OCI-M1 (cell line): Measurements from ENCODE around the gene PRKCE.
"Not testable (repeated sequence)": the region's sequence is repeated elsewhere in the genome, so short reads cannot be mapped to it uniquely, and the experiment has no call there.

ENCODE experiments used
- DNase-seq: peaks from one replicate; lab custom pipeline; 2025; lab: John Stamatoyannopoulos, UW

The PRKCE gene

GRCh38 chr2:45909677-45910191 is 258.3 kb downstream of the PRKCE start:
- DNase-seq: no peak

DNA sequence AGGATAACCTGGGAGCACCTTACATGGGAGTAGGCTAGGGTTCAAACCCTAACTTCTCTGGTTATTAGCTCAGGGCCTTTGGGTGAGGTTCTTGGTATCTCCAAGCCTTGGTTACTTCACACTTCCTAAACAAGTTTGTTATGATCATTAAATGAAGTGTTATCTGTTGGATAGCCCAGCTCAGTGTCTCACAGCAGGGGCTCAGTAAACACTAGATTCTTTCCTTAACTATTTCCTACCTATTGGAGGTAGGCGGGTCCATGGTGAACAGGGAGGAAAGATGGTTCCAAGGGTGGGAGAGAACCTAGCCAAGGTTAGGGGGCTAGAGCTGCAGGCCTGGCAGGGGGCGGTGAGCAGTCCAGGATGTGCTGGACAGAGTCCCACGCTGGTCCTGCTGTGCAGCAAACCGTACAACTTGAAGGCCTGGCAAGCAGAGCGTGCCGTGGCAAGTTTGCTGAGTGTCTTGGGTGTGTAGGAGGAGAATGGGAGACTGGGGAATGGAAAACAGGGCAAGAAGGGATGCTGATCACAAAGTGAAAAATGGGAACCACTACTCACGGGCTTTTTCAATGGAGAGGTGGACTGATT is 259.1 kb downstream of the PRKCE start:
- DNase-seq: no peak

- DNase-seq: no peak
Observed at GRCh38 chr2:45911538-45911937, 260.1 kb downstream of the PRKCE start.

- no peak for DNase-seq
Observed at GRCh38 chr2:45912109-45912508, 260.6 kb downstream of the PRKCE start.

DNA sequence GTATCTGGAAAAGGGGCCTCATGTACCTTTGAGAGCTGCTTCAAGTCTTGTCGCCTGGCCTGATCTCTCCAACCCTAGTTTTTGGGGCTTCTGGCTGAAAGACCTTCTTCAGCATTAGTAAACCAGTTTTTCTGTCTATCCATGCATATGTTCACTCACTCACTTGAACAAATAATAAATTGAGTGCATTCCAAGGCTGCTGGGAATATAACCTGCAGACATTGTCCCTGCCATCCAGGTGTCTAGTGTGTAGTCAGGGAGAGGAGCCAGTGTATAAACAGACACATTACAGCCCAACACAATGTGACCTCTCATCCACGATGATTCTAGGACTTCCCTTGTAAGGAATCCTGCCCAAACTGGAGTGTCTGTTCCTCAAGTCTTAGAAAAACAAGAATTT is 262.1 kb downstream of the PRKCE start:
- no peak for DNase-seq

DNA sequence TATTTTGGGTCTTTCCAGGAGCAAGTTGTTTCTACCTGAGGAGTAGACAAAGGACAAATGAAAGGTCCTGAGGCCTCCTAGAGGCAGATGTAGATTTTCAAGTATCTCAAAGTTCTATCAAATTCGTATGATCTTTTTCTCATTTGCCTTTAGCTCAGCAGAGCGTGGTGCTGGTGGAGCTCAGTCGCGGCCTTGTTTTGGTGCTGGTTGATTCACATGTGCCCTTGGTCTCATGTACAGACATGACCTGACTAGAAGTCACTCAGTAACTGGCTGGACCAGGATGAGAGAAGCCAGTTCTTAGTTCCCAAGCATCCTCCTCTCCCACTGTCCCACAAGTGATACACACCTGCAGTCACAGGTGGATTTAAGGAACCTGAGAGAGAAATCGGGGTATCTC is 264.0 kb downstream of the PRKCE start:
- no peak for DNase-seq

GRCh38 chr2:45917561-45918176 is 266.2 kb downstream of the PRKCE start:
- DNase-seq: not testable (repeated sequence)

- DNase-seq: no peak
Observed at GRCh38 chr2:45918463-45919159, 267.1 kb downstream of the PRKCE start.

GRCh38 chr2:45919160-45919650 is 267.7 kb downstream of the PRKCE start:
- no peak for DNase-seq

GRCh38 chr2:45919711-45920111 is 268.2 kb downstream of the PRKCE start:
- no peak for DNase-seq

DNA sequence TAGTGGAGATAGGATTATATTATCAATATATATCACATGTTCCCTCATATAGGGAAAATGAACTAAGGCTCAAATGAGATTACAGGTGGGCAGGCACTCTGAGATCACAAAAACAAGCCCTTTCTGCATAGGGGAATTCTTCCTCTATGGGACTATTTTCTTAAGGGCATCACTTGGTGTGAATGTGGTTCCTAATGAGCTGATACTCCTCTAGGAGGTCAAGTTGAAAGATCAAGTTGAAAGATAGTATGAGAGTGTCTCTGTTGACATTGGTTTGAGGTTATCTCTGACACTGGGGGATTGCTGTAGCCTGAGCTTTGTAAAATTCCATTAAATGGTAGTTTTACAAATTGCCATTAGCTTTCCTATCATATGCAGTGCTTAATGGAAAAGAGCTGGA is 270.4 kb downstream of the PRKCE start:
- DNase-seq: no peak

DNA sequence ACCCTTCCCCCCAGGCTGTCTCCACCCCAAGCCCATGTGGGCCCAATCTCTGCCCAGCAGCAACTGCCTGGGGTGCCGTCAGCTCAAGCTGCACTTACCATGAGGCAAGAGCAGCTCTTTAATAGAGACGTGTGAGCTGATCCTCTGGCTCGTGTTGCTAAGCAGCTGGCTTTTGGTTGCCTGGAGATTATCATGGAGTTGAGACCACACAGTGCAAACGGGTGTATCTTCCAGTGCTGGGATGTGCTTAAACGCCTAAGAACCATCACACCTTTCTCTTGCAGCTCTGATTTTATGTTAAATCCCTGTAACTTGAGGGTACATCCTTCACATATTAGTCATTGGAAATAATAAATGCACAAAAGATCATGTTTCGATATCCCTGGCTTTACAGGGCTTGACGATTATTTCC is 271.1 kb downstream of the PRKCE start:
- DNase-seq: peak; percentile 70

DNA sequence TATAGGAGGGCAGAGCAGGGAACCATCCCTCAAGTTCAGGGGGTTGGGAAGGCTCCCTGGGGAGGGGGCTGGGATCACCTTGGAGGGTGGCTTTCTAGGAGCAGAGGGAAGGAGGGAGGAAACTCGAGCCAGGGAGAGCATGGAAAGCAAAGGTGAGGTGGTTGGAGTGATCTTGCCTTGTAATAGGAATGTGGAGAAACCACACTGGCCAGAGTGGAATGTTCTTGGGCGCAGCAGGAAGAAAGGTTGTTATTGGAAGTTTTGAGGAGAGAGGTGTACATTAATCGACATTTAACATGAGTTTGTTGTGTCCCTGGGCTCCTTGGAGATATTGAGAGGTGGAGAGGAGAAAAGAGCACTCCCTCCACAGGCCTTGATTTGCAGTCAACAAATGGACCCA is 272.2 kb downstream of the PRKCE start:
- no peak for DNase-seq

DNA sequence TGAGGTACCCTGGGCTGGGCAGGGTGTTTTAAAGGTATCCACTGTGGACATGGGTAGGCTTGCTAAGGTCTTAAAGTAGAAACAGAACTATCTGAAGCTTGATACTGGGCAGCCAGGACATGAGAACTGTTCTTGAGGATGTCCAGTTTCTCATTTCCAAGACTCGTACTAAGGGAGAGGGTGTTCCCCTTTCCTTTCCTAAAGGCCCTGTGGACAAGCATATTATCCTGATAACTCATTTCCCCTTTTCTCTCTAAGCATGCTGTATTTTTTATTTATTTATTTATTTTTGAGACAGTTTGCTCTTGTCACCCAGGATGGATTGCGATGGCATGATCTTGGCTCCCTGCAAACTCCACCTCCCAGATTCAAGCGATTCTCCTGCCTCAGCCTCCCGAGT is 273.6 kb downstream of the PRKCE start:
- DNase-seq: no peak

DNA sequence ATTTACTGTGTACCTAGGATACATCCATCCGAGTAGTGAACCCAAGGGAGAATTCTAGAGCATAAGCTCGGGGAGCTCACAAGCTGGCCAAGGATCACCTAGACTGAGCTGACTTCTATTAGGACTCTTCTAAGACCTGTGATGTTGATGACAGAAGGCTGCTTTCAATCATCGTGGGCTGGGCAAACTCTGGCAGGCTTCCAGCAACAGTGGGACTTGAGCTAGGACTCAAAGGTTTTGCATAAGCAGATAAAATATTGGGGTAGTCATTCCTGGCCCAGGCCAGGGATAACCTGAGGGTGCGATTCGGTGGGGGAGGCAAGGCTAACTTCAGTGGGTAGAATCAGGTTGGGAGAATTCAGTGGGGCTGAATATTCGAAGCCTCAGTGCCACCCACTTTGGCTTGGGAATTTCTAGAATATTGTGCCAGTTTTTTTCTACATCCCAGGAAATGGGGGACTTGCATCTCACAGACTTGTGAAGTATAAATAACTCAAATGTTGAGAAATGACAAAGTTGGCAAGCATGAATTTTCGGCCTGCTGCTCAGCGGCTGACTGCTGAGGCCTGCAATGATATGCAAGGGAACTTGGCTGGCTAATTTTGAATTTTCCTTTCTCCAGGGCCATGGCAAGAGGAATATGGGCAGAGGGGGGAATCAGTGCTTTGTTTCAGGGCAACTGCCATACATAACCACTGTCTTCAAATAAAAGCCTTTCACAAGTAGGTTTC is 274.3 kb downstream of the PRKCE start:
- DNase-seq: no peak

- DNase-seq: no peak
Observed at GRCh38 chr2:45928946-45929345, 277.5 kb downstream of the PRKCE start.

DNA sequence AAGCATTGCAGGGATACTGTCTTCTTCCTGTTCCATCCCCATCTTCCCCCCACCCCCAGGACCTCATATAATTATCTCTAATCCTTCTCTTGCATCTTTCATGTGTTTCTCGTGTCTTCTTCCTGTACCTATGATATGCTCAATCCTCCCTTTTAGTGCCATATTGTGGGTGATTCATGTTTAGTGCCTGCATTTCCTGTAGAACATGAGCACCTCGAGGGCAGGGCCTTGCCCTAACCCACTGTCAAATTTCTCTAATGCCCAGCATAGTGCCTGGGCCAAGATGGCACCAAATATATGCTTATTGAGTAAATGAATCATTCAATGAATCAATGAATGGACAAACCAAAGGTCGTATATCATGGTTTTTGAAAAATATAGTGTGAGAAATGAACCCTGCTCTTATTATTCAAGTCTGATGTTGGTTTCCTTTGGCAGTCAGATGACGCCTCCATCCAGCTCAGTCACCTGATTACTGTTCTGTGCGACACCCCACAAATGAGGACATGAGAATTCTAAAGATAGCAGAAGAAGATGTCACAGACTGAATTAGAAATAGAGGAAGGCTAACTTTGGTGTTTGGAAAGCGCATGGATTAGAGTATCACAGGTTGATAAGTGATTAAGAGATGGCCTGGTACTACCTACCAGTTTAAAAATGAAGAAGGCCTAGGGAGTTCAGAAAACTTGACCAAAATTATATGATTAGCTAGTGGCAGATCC is 278.4 kb downstream of the PRKCE start:
- no peak for DNase-seq

- no peak for DNase-seq
Observed at GRCh38 chr2:45930396-45930792, 278.9 kb downstream of the PRKCE start.

DNA sequence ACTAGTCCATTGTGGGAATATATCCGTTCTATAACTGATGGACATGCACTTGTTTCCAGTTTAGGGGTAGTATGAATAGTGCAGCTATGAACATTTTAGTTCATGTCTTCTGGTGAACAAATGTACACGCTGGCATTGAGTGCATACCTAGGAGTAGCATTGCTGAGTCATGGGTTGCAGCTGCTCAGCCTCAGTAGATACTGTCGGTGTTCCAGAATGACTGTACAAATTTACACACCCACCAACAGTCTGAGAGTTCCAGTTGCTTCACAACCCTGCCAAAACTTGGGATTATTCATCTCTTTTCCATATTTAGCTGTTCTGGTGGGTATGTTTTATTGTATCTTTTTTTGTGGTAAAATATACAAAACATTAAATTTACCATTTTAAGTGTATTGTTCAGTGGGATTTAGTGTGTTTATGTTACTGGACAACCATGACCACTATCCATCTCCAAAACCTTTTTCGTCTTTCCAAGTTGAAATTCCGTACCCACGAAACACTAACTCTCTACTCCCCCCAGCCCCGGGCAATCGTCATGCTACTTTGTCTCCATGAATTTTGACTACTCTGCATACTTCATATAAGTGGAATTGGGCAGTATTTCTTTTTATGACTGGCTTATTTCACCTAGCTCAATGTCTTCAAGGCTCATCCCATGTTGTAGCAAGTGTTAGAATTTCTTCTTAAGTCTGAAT is 281.0 kb downstream of the PRKCE start:
- no peak for DNase-seq

DNA sequence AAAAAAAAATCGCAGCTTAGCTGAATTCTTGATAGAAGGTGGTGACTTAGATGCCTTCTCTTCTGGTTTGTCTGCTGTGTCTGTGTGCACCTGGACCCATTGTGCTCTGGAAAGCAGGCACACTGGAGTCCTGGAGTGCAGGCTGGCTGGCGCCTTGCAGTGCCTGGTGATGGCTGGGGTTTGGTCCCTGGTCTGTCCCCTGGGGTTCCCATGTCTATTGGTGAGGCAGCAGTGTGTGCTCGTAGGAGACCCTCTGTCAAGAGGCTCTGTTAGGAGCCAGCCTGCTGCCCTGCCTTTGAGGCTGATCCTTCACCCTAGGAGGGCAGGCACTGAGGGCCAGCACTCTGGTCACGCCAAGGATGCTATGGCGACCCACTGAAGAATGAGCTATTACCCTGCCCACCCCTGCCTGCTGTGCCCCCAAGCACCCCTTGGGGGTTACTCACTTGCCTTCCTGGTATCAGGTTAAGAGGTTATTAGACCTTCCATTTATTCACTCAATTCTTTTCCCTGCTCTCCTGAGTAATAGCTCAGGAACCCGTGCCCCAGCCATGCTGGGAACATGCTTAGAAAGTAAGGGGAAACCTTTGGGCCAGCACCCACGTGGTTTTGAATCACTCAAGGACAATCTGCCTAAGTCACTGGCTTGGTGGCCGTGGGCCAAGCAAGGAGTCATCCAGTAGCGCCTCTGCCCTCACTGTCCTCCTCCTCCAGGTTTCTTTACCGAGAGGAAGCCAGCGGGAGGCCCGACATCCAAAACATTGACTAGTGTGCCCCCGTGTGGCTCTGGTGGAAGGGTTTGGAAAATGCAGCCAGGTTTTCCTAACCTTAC is 284.5 kb downstream of the PRKCE start:
- DNase-seq: peak; percentile 92
